ENCODE data around the gene ERCC1.

The ERCC1 gene

GRCh38 chr19:45364696-45365095 is 59.0 kb downstream of the ERCC1 start:
- DNase-seq (ENCODE audit: low read depth in 2 of 2): no peak

DNA sequence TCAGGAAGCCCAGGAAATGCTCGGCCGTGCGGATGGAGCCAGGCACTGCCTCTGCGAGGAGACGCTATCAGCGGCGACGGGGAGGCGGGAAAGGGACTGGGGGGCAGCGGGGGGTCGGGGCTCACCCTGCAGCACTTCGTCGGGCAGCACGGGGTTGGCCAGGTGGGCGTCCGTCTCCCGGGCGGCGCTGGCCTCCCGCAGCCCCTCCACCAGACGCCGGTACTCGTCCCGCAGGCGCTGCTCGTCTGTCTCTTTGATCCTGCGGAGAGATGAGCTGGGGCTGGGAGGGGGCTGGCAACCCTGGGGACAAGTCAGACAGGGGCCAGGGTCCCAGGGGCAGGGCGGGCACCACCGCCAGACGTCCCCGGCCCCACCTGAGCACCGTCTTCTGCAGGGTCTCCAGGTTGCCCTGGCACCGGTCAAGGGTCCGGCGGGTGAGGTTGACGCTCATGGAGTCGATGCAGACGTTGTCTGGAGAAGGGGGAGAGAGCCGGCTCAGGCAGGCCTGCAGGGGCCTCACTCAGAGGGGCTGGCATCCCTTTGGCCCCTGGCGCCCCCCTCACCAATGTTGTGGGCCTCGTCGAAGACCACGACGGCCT is 59.8 kb downstream of the ERCC1 start:
- no peak for DNase-seq (ENCODE audit: low read depth in 2 of 2)

GRCh38 chr19:45362291-45362690 is 61.4 kb downstream of the ERCC1 start:
- DNase-seq (ENCODE audit: low read depth in 2 of 2): no peak

DNA sequence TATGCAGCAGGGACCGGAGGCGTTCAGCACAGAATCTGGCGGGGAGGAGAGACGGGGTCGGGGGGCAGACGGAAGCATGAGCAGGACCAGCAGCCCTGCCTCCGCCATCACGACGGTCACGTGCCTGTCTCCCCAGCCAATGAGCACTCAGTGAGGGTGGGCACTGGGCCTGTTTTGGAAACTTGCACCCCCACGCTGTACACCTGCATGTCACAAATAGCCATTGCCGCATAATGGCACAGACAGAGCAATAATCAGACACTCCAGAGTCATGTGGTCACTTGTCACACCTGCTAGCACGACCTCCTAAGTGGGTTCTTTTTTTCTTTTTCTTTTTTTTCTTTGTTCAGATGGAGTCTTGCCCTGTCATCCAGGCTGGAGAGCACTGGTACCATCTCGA is 62.1 kb downstream of the ERCC1 start:
- no peak for DNase-seq (ENCODE audit: low read depth in 2 of 2)

DNA sequence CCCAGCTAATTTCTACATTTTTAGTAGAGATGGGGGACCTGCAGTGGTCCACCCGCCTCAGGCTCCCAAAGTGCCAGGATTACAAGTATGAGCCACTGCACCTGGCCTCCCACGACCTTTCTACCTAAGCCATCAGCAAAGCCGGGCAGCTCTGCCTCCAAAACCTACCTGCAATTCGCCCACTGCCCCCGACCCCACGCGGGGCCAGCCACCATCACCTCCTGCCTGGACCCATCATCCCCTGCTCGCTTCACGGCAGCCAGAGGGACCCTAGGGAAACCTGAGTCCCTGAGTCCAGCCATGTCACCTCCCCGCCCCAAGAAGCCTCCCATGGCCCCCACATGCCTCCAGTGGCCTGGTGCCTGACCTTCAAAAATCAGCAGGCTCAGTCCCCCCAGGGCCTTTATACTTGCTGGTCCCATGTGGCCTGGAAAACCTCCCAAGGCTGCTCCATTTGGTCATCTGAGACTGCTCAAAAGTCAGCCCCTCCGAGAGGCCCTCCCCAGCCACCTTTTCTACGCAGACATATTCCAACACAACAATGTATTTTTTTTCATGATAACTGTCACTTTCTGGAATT is 65.4 kb downstream of the ERCC1 start:
- DNase-seq (ENCODE audit: low read depth in 2 of 2): no peak

GRCh38 chr19:45357445-45357783 is 66.3 kb downstream of the ERCC1 start:
- DNase-seq (ENCODE audit: low read depth in 2 of 2): no peak

Data from fibroblast of skin of left quadriceps (primary cell).